ENCODE data around the gene BMP2.

Gene BMP2

GRCh38 chr20:6768228-6769140 lies 998 bp downstream of the BMP2 start:
- no peak for DNase-seq (ENCODE audit: low read depth in 2 of 2)

DNA sequence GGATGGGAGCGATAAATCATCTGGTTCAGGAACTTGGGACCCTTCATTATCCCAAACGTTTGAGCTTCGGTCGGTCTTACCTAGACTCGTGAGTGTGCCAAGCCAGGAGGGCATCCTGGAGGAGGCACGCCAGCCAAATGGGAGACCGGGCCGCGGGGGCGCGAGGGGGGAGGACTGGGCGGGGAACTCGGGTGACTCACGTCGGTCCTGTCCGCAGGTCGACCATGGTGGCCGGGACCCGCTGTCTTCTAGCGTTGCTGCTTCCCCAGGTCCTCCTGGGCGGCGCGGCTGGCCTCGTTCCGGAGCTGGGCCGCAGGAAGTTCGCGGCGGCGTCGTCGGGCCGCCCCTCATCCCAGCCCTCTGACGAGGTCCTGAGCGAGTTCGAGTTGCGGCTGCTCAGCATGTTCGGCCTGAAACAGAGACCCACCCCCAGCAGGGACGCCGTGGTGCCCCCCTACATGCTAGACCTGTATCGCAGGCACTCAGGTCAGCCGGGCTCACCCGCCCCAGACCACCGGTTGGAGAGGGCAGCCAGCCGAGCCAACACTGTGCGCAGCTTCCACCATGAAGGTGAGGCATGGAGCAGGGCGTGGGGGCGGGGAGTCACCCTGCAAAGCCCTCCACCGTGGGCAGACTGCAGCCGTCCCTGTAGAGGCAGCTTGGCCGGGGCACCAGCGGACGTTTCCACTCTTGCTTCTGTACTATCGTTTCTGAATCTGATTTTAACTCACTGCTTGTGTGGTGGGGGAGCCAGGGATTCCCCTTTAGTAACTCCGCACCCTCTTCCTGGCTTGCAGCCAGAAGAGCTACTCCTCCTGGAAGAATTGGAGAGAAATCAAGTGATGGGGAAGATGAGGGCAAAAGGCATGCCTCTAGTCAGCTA lies 2.7 kb downstream of the BMP2 start:
- DNase-seq (ENCODE audit: low read depth in 2 of 2), result no peak

DNA sequence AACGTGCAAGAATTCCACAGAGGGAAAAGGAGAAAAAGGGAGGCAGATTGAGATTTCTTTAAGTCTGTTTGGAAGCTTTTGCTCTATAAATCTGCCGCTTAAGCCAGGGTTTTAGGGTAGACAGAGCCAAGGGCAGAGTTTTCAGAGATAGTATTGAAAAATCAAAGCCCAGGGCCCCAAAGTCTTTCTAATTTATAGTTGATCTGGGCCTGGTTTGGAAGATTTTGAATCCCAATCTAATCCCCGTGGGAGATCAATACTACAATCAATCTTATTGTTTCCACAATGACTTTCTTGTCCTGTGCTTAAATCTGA lies 3.3 kb downstream of the BMP2 start:
- no peak for DNase-seq (ENCODE audit: low read depth in 2 of 2)

- DNase-seq (ENCODE audit: low read depth in 2 of 2), result no peak
These were observed 13.1 kb downstream of the BMP2 start for GRCh38 chr20:6780433-6781190.

DNA sequence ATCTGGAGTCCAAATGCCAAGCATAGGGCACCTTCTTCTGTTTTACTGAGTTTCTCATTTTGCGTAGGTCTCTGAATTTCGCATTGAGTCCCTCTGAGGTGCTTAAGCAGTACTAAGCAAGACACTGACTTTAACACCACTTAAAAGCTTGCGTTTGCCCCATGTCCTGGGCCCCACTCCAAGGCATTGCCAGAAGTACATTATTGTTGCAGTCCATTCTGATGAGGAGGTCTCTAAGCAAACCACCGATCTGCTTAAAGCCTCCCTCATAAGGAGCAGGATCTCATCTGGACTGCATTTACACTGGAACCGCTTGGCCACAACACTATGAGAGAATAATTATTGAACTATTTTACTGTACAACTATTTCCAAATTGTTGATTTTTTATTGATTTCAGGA lies 16.3 kb downstream of the BMP2 start:
- DNase-seq (ENCODE audit: low read depth in 2 of 2), result no peak

DNA sequence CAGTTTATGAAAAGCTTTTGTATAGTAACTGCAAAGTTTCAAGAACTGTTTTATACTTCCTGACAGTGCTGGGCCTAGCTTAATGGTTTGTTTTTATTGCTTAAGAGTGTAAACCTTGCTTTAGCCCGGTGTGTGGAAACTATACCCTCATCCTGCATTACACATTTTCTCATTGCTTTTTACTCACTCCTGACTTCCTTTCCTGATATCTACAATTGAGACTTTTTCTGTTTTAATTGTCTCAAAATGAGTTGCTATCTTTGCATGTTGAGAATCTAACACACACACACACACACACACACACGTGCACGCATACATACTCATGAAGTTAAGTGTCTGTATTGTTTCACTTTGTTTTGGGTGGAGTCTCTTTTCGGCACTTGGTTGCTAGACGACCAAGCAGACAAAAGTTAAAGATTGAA lies 16.7 kb downstream of the BMP2 start:
- DNase-seq (ENCODE audit: low read depth in 2 of 2), result no peak

DNA sequence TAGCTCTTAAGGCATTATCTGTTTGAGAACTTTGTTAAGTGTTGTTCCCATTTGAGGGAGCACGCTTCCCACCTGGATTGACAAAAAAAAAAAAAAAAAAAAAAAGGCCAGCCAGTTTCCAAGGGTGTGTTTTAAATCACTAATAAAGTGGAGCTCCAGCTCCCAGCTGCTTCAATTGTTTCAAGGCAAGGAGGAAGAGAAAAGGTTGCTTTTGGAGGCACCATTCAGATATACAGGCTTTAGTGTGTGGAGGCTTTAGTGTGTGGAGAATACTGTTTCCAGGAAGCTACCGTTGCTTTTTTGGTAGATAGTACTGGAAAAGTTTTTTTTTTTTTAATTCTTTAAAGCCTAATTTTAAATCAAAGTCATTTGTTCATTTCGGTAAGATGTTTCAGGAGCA lies 17.3 kb downstream of the BMP2 start:
- no peak for DNase-seq (ENCODE audit: low read depth in 2 of 2)

GRCh38 chr20:6786548-6786947 lies 19.1 kb downstream of the BMP2 start:
- no peak for DNase-seq (ENCODE audit: low read depth in 2 of 2)

DNA sequence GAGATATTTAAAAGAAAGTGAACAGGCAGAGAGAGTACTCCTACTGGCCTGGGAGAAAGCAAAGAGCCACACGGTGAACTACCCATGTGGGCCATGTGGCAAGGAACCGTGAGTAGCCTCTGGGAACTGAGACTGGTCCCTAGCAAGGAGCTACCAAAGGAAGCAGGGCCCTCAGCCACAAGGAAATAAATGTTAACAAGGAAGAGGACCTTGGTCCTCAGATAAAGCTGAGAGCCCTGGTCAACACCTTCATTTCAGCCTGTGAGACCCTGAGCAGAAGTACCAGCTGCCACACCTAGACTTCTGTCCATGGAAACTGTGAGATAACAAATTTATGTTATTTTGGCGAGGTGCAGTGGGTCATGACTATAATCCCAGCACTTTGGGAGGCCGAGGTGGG lies 25.3 kb downstream of the BMP2 start:
- DNase-seq (ENCODE audit: low read depth in 2 of 2), result no peak

DNA sequence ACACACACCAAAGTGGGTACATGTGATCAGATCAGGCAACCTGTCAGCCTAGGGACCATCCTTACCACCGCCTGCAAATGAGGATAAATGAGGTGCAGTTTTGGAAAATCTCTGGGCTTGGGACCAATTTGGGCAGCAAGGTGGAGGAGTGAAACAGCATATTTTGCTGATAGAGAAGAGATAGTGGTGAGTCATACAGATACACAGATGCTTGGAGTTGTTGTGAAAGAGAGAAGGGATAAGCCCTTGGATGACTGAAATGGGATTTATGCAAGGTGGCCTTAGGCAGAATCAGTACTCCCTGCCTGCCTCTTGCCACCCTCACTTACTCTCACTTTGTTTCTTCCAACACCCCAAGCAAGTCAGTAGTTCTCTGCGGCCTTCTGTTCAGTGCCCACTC lies 34.7 kb downstream of the BMP2 start:
- no peak for DNase-seq (ENCODE audit: low read depth in 2 of 2)

- no peak for DNase-seq (ENCODE audit: low read depth in 2 of 2)
These were observed 38.8 kb downstream of the BMP2 start for GRCh38 chr20:6806275-6806674.

GRCh38 chr20:6811262-6812035 lies 44.0 kb downstream of the BMP2 start:
- DNase-seq (ENCODE audit: low read depth in 2 of 2), result no peak

- no peak for DNase-seq (ENCODE audit: low read depth in 2 of 2)
These were observed 45.0 kb downstream of the BMP2 start for GRCh38 chr20:6812530-6812929.

- DNase-seq (ENCODE audit: low read depth in 2 of 2), result no peak
These were observed 47.5 kb downstream of the BMP2 start for GRCh38 chr20:6814945-6815344.

GRCh38 chr20:6818033-6818808 lies 50.7 kb downstream of the BMP2 start:
- no peak for DNase-seq (ENCODE audit: low read depth in 2 of 2)

- no peak for DNase-seq (ENCODE audit: low read depth in 2 of 2)
These were observed 52.1 kb downstream of the BMP2 start for GRCh38 chr20:6819599-6819998.

GRCh38 chr20:6824401-6824800 lies 56.9 kb downstream of the BMP2 start:
- no peak for DNase-seq (ENCODE audit: low read depth in 2 of 2)

- no peak for DNase-seq (ENCODE audit: low read depth in 2 of 2)
These were observed 60.0 kb downstream of the BMP2 start for GRCh38 chr20:6827472-6827871.

DNA sequence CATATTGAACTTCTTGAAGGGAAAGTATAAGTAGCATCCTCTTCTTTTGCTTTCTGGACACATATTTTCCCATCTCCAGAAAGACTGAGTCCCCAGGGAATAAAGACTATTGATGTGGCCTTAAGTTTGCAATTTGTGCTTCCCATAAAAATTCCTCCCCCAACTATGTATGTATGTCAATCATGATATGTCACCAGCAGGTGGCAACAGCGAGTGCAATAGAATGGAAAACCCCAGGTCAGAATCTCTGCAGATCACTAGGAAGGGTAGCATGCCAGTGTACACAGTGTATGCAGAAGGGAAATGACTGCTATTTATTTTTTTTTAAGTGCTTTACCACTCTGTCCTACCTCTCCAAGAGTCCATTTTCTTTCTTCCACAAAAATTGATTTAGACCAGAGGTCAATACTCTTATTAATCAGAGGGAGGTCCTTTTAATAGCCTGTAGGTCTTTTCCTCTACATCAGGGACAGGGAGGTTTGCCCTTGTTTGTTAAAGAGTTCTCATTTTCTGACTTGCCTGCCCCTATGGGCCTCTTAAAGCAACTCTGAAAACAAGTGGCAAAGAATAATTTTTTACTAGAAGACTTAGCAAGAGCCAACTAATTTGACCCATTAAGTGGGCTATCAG lies 61.4 kb downstream of the BMP2 start:
- DNase-seq (ENCODE audit: low read depth in 2 of 2), result no peak

- DNase-seq (ENCODE audit: low read depth in 2 of 2), result no peak
These were observed 62.1 kb downstream of the BMP2 start for GRCh38 chr20:6829510-6830116.

Measured in activated CD8-positive, alpha-beta memory T cell treated with anti-CD3 and anti-CD28 coated beads for 4 hours (primary cell).